GM12878 (cell line): ENCODE measurements around the gene TIMD4. TPM values are rescaled to one million over a fixed set of nuclear protein-coding genes. Genes with fewer than 3 reads are reported as not detected.

Experiments used
- ATAC-seq: fragments of 200-7000 bp; cut with Tn5 transposase; 3 replicates; pipeline ENCODE4 v1.9.1; 2020; ENCODE audit warnings: mild to moderate bottlenecking, moderate library complexity
- BruUV-seq: library from RNA; stranded (reverse); fragments of 400-500 nt; replicated peaks from 2 replicates; lab custom pipeline; 2021; lab: Mats Ljungman, UMichigan
- CTCF ChIA-PET: fragments of 300-600 bp; sonication (Branson Sonifier 250); formaldehyde crosslinking; extraction: SDS; loops from one replicate; lab custom pipeline; 2021; ENCODE audit warnings: inconsistent platforms; lab: Yijun Ruan, JAX
- POLR2A ChIA-PET: fragments of 350-600 bp; formaldehyde crosslinking; extraction: SDS; loops from one replicate; lab custom pipeline; 2021; ENCODE audit warnings: inconsistent platforms; lab: Charles Lee
- RAD21 ChIA-PET: fragments of 300-600 bp; sonication (Branson Sonifier 250); formaldehyde crosslinking; loops from one replicate; lab custom pipeline; 2023; ENCODE audit warnings: antibody characterized with exemption; ENCODE audit not compliant: unreplicated experiment; lab: Charles Lee
- SMC1A ChIA-PET: fragments of 300-600 bp; sonication (Branson Sonifier 250); formaldehyde crosslinking; loops from one replicate; lab custom pipeline; 2023; ENCODE audit not compliant: unreplicated experiment, uncharacterized antibody; lab: Charles Lee
- DNase-seq: peaks from one replicate; pipeline ENCODE4 v3.0.0-alpha.2; 2011; ENCODE audit warnings: low read depth, low spot score
- FAIRE-seq: peaks from 3 replicates; lab custom pipeline; 2011; peaks lifted over from hg19 to GRCh38; lab: Jason Lieb, UNC
- H2AFZ ChIP-seq: 2 replicates; pipeline ENCODE4 v1.6.0; 2011; ENCODE audit warnings: low read depth, low read length, control low read depth; ENCODE audit not compliant: control insufficient read depth
- H3K27ac ChIP-seq: 2 replicates; pipeline ENCODE4 v1.5.1; 2011; ENCODE audit warnings: control low read depth; ENCODE audit not compliant: control insufficient read depth, insufficient read depth
- H3K27me3 ChIP-seq, 2 experiments: replicated peaks in 1 of 2; 2 replicates each; pipeline versions ENCODE4 v1.6.0 to v1.6.1; 2011; ENCODE audit warnings: low read length in 1 of 2; ENCODE audit not compliant: control insufficient read depth in 2 of 2, insufficient read depth in 2 of 2
- H3K36me3 ChIP-seq, 2 experiments: 2 replicates each; pipeline ENCODE4 v1.5.1; 2011; ENCODE audit warnings: low read length in 1 of 2; ENCODE audit not compliant: control insufficient read depth in 2 of 2, insufficient read depth in 2 of 2
- H3K4me1 ChIP-seq: 2 replicates; pipeline ENCODE4 v1.6.1; 2011; ENCODE audit warnings: mild to moderate bottlenecking, low read length, moderate library complexity, mixed read lengths; ENCODE audit not compliant: control insufficient read depth, insufficient read depth
- H3K4me2 ChIP-seq: 2 replicates; pipeline ENCODE4 v1.6.0; 2011; ENCODE audit warnings: control low read depth; ENCODE audit not compliant: control insufficient read depth, insufficient read depth
- H3K4me3 ChIP-seq: fragments of 200-600 bp; sonication (generic); 2 replicates; pipeline ENCODE4 v1.5.1; 2016
- H3K79me2 ChIP-seq: 2 replicates; pipeline ENCODE4 v1.6.0; 2011; ENCODE audit warnings: low read length; ENCODE audit not compliant: control insufficient read depth, insufficient read depth
- H3K9ac ChIP-seq: 2 replicates; pipeline ENCODE4 v1.8.0; 2011; ENCODE audit warnings: low read length, control low read depth, mixed read lengths; ENCODE audit not compliant: control insufficient read depth, insufficient read depth
- H3K9me3 ChIP-seq: replicated peaks from 3 replicates; pipeline ENCODE4 v1.5.1; 2011; ENCODE audit warnings: mild to moderate bottlenecking, low read length; ENCODE audit not compliant: control insufficient read depth, insufficient read depth
- H4K20me1 ChIP-seq: 2 replicates; pipeline ENCODE4 v1.6.0; 2011; ENCODE audit not compliant: control insufficient read depth, insufficient read depth
- BCL11A ChIP-seq: IDR thresholded peaks from 2 replicates; pipeline ENCODE4 v1.6.1; 2011; ENCODE audit warnings: low read depth, low read length
- DPF2 ChIP-seq: fragments of 450-650 bp; IDR thresholded peaks from 2 replicates; pipeline ENCODE4 v1.6.1; 2017; ENCODE audit warnings: mild to moderate bottlenecking
- GABPA ChIP-seq: IDR thresholded peaks from 2 replicates; pipeline ENCODE4 v1.6.1; 2014; ENCODE audit warnings: antibody characterized with exemption, low read depth, mild to moderate bottlenecking, inconsistent platforms
- NFYA ChIP-seq: IDR thresholded peaks from 2 replicates; pipeline ENCODE4 v1.6.1; 2011; ENCODE audit warnings: low read depth, mild to moderate bottlenecking, low read length, improper control_type of control experiment, borderline replicate concordance
- PAX5 ChIP-seq: IDR thresholded peaks from 2 replicates; pipeline ENCODE4 v1.6.1; 2011; ENCODE audit warnings: low read depth, low read length, borderline replicate concordance
- SP1 ChIP-seq: IDR thresholded peaks from one replicate; pipeline ENCODE4 v1.6.1; 2011; ENCODE audit warnings: low read depth, low read length
- STAT3 ChIP-seq: IDR thresholded peaks from 2 replicates; pipeline ENCODE4 v1.6.1; 2011; ENCODE audit warnings: low read depth, low read length, improper control_type of control experiment
- in situ Hi-C: fragments of 300-500 bp; cut with MboI; formaldehyde crosslinking; loops from 9 replicates; pipeline ENCODE4 v1.14.3; 2018; ENCODE audit warnings: mixed read lengths
- intact Hi-C: fragments of 100-400 bp; cut with micrococcal nuclease; formaldehyde crosslinking; loops from one replicate; pipeline ENCODE4 v1.14.2; 2022; ENCODE audit not compliant: unreplicated experiment
- polyA plus RNA-seq, 11 experiments: library from polyadenylated mRNA; depleted of rRNA in 4 of 11; unstranded in 6 of 11; stranded (reverse) in 5 of 11; fragments of >200 nt; fragmentation: Nextera tagmentation in 4 of 11; fragmentation: Illumina TruSeq in 1 of 11; extraction: Ambion mirVana in 4 of 11; extraction: Trizol in 1 of 11; gene quantifications; 1 replicate in 1 of 11; 2 replicates in 10 of 11; pipeline versions ENCODE4 v1.2.1 to v1.2.3, GENCODE V29; 2011 to 2016; ENCODE audit warnings: inconsistent platforms in 2 of 11, missing spikeins in 2 of 11, low read depth in 1 of 11
- total RNA-seq, 4 experiments: library from RNA; depleted of rRNA in 3 of 4; stranded (reverse); fragments of >200 nt in 3 of 4; fragmentation: Illumina TruSeq in 1 of 4; extraction: Trizol in 1 of 4; gene quantifications; 2 replicates each; pipeline versions ENCODE4 v1.2.1 to v1.2.3, GENCODE V29; 2013 to 2021
- TF ChIP-seq, protein P1 (sequence below): fragments of 450-650 bp; formaldehyde crosslinking; IDR thresholded peaks from 2 replicates; pipeline ENCODE4 v1.4.0; 2020; ENCODE audit warnings: mild to moderate bottlenecking, moderate library complexity

The TIMD4 gene
- total and polyA plus RNA-seq, 10 of the 15 experiments (the other 5 are each of a cell fraction or from before 2014, with no cell fraction given), result 1.3 to 15.4 (median 5.3) TPM

GRCh38 chr5:156981481-156981880, 18.5 kb upstream of the TIMD4 start:
- CTCF ChIA-PET, result no interaction called here
- no peak for ATAC-seq
- H3K79me2 ChIP-seq, result no peaks in the 10 kb centered on the region
- no peak overlapping the region for H3K27ac ChIP-seq
- no peaks in the 10 kb centered on the region for H3K9me3 ChIP-seq
- BruUV-seq, result no TSS peak
- H4K20me1 ChIP-seq, result no peaks in the 10 kb centered on the region
- no peak overlapping the region for H3K4me3 ChIP-seq
- no peak for FAIRE-seq
- H3K4me1 ChIP-seq, result peaks cover 5% of the 10 kb centered on the region; the same call in 1 of the 2 replicates
- in situ Hi-C loops, result no loop called here
- no peak overlapping the region for H3K4me2 ChIP-seq
- intact Hi-C loops, result no loop called here
- TF ChIP-seq BCL11A (no peak), STAT3 (no peak), DPF2 (no peak), GABPA (no peak), PAX5 (no peak), NFYA (no peak), SP1 (no peak)
- TF ChIP-seq, protein P1, sequence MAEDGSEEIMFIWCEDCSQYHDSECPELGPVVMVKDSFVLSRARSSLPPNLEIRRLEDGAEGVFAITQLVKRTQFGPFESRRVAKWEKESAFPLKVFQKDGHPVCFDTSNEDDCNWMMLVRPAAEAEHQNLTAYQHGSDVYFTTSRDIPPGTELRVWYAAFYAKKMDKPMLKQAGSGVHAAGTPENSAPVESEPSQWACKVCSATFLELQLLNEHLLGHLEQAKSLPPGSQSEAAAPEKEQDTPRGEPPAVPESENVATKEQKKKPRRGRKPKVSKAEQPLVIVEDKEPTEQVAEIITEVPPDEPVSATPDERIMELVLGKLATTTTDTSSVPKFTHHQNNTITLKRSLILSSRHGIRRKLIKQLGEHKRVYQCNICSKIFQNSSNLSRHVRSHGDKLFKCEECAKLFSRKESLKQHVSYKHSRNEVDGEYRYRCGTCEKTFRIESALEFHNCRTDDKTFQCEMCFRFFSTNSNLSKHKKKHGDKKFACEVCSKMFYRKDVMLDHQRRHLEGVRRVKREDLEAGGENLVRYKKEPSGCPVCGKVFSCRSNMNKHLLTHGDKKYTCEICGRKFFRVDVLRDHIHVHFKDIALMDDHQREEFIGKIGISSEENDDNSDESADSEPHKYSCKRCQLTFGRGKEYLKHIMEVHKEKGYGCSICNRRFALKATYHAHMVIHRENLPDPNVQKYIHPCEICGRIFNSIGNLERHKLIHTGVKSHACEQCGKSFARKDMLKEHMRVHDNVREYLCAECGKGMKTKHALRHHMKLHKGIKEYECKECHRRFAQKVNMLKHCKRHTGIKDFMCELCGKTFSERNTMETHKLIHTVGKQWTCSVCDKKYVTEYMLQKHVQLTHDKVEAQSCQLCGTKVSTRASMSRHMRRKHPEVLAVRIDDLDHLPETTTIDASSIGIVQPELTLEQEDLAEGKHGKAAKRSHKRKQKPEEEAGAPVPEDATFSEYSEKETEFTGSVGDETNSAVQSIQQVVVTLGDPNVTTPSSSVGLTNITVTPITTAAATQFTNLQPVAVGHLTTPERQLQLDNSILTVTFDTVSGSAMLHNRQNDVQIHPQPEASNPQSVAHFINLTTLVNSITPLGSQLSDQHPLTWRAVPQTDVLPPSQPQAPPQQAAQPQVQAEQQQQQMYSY (CRISPR knock-in tag), result no peak
- no peak overlapping the region for H2AFZ ChIP-seq
- H3K36me3 ChIP-seq, result no peaks in the 10 kb centered on the region
- POLR2A ChIA-PET, result no interaction called here
- RAD21 ChIA-PET, result no interaction called here
- SMC1A ChIA-PET, result interaction anchor here (0.8 kb wide), 1 partner anchor 44 kb away, joined by 3 read pairs; no protein-coding TSS in a partner anchor
- H3K27me3 ChIP-seq, result no peaks in the 10 kb centered on the region
- DNase-seq, result no peak
- no peak overlapping the region for H3K9ac ChIP-seq
